Thyroid gland (tissue), 4 donors: Measurements from ENCODE around the gene DENND4A.

Experiments used
- POLR2A ChIP-seq, 2 donors: fragments of 450-650 bp; IDR thresholded peaks; one replicate each; pipeline ENCODE4 v1.6.1; 2017; ENCODE audit warnings: antibody characterized with exemption in 2 of 2, mild to moderate bottlenecking in 2 of 2, moderate library complexity in 1 of 2
- TF ChIP-seq, protein P1 (sequence below), 6 experiments: fragments of 200-600 bp in 3 of 6; fragments of 450-650 bp in 3 of 6; sonication (generic) in 3 of 6; IDR thresholded peaks; one replicate each; pipeline ENCODE4 v1.5.1; 2016 to 2019; ENCODE audit warnings: antibody characterized with exemption in 6 of 6, mild to moderate bottlenecking in 2 of 6, inconsistent platforms in 1 of 6, moderate library complexity in 1 of 6

DNA sequence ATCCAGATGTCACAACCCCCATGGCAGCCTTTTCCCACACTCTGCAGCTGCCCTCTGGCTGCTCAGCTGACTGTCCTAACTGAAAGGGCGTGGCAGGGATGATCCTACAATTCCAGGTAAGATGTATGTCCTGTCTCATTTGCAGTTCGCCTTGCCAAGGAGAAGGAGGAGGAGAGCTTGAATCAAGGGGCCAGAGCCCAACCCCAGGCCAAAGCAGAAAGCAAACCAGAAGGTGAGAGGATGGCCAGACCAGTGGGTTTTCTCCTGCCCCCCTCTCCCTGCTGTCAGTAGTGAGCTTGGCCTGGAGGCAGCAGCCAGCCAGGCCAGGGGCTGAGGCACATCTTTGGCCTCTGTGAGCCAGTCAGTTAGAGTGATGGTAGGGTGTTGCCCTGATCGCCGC is 147.8 kb downstream of the DENND4A start:
- TF ChIP-seq, protein P1, sequence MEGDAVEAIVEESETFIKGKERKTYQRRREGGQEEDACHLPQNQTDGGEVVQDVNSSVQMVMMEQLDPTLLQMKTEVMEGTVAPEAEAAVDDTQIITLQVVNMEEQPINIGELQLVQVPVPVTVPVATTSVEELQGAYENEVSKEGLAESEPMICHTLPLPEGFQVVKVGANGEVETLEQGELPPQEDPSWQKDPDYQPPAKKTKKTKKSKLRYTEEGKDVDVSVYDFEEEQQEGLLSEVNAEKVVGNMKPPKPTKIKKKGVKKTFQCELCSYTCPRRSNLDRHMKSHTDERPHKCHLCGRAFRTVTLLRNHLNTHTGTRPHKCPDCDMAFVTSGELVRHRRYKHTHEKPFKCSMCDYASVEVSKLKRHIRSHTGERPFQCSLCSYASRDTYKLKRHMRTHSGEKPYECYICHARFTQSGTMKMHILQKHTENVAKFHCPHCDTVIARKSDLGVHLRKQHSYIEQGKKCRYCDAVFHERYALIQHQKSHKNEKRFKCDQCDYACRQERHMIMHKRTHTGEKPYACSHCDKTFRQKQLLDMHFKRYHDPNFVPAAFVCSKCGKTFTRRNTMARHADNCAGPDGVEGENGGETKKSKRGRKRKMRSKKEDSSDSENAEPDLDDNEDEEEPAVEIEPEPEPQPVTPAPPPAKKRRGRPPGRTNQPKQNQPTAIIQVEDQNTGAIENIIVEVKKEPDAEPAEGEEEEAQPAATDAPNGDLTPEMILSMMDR (IDR thresholded peaks at IDR 0.05), result no peak
- no peak for TF ChIP-seq POLR2A (IDR thresholded peaks at IDR 0.05)
